Neural cell (in vitro differentiated cells): ENCODE data around the gene IPO11.
A peak's percentile ranks its signal among the peaks of the same experiment; 100 is the strongest.

Experiments used
- EZH2 ChIP-seq: fragments of 200-600, 300-800 bp; shearing (Covaris generic), sonication (generic); IDR thresholded peaks from 2 replicates; pipeline ENCODE4 v1.6.1; 2014; ENCODE audit warnings: antibody characterized with exemption, low read length, borderline replicate concordance, mild to moderate bottlenecking; ENCODE audit not compliant: insufficient read depth, poor library complexity, severe bottlenecking
- POLR2AphosphoS5 ChIP-seq: IDR thresholded peaks from 2 replicates; pipeline ENCODE4 v1.6.1; 2012
- TF ChIP-seq, protein P1 (sequence below): fragments of 450-650 bp; IDR thresholded peaks from 2 replicates; pipeline ENCODE4 v1.5.1; 2014; ENCODE audit warnings: antibody characterized with exemption, mild to moderate bottlenecking, moderate library complexity; ENCODE audit not compliant: poor library complexity, severe bottlenecking

- TF ChIP-seq, protein P1, sequence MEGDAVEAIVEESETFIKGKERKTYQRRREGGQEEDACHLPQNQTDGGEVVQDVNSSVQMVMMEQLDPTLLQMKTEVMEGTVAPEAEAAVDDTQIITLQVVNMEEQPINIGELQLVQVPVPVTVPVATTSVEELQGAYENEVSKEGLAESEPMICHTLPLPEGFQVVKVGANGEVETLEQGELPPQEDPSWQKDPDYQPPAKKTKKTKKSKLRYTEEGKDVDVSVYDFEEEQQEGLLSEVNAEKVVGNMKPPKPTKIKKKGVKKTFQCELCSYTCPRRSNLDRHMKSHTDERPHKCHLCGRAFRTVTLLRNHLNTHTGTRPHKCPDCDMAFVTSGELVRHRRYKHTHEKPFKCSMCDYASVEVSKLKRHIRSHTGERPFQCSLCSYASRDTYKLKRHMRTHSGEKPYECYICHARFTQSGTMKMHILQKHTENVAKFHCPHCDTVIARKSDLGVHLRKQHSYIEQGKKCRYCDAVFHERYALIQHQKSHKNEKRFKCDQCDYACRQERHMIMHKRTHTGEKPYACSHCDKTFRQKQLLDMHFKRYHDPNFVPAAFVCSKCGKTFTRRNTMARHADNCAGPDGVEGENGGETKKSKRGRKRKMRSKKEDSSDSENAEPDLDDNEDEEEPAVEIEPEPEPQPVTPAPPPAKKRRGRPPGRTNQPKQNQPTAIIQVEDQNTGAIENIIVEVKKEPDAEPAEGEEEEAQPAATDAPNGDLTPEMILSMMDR = peak; percentile 84
- TF ChIP-seq POLR2AphosphoS5 (no peak), EZH2 (no peak)
Observed at GRCh38 chr5:62460578-62460983, 48.0 kb downstream of the IPO11 start.
